Fibroblast of lung (primary cell): ENCODE results near the gene COL4A1.

Source experiments
- EZH2 ChIP-seq: IDR thresholded peaks from 2 replicates; pipeline ENCODE4 v1.5.1; 2012; ENCODE audit warnings: low read length, control low read depth, mild to moderate bottlenecking; ENCODE audit errors: missing control alignments
- TF ChIP-seq, protein P1 (sequence below), 2 donors: IDR thresholded peaks in 1 of 2; conservative IDR thresholded peaks in 1 of 2; 1 replicate in 1 of 2; 2 replicates in 1 of 2; pipeline ENCODE4 v1.5.1; 2011 to 2012; ENCODE audit warnings: low read length in 2 of 2, control low read depth in 1 of 2, inconsistent platforms in 1 of 2, low read depth in 1 of 2, mild to moderate bottlenecking in 1 of 2

DNA sequence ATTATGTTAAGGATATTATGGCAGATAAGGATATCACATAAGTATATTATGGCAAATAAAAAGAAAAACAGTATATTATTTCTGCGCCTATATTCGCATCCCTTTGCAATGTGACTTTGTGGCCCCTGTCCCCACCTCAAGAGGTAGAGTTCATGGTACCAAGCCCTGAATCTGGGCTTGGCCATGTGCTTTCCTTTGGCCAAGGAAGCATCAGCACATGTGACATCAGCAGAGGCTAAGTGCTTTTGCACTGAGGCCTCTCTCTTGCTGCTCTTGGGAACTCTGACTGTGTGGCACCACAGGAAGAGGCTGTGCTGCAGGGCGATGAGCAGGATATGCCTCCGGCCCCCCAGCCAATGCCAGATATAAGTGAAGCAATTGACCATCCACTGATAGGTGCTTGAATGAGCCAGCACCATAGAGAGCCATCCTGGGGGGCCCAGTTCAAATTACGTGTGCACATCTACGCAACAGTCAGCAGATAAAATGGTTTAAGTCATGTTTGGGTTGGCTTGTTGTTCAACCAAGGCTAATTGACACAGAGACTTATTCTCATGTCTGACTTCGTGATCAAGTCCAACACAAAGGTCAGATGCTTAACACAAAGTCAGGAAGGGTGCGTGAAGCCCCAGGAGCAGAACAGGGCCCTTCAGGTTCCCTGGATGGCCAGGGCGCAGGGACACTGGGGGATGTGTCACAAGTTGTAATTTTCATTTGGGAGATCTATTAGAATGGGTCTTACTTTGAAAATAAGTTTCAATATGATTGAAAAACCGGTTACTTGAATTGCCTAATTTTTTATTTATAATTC is 173.3 kb downstream of the COL4A1 start:
- TF ChIP-seq, protein P1, sequence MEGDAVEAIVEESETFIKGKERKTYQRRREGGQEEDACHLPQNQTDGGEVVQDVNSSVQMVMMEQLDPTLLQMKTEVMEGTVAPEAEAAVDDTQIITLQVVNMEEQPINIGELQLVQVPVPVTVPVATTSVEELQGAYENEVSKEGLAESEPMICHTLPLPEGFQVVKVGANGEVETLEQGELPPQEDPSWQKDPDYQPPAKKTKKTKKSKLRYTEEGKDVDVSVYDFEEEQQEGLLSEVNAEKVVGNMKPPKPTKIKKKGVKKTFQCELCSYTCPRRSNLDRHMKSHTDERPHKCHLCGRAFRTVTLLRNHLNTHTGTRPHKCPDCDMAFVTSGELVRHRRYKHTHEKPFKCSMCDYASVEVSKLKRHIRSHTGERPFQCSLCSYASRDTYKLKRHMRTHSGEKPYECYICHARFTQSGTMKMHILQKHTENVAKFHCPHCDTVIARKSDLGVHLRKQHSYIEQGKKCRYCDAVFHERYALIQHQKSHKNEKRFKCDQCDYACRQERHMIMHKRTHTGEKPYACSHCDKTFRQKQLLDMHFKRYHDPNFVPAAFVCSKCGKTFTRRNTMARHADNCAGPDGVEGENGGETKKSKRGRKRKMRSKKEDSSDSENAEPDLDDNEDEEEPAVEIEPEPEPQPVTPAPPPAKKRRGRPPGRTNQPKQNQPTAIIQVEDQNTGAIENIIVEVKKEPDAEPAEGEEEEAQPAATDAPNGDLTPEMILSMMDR (conservative IDR thresholded peaks at IDR 0.05 in 1 of 2, IDR thresholded peaks at IDR 0.05 in 1 of 2; ENCODE audit: low read depth in 1 of 2, low read length in 2 of 2): no peak
- TF ChIP-seq EZH2: no peak
